ENCODE results near the gene NTN4. TPM values are rescaled to one million over a fixed set of nuclear protein-coding genes. Genes with fewer than 3 reads are reported as not detected.

NTN4 gene
- total and polyA plus RNA-seq, 4 donors = 3.2 to 30.5 (median 15.0) TPM

GRCh38 chr12:95672166-95672565 is 118.4 kb downstream of the NTN4 start:
- Histone ChIP-seq H3K27me3 (ENCODE audit: control insufficient read depth in 4 of 4, insufficient read depth in 4 of 4, low read length in 3 of 4) (no peaks in the 10 kb centered on the region), H3K9ac (ENCODE audit: low read depth in 1 of 2, low read length in 2 of 2) (no peak overlapping the region), H3K9me3 (ENCODE audit: control insufficient read depth in 4 of 4, low read length in 3 of 4) (no peaks in the 10 kb centered on the region), H3K27ac (ENCODE audit: low read depth in 1 of 2, low read length in 2 of 2) (no peak overlapping the region), H3K4me1 (ENCODE audit: control insufficient read depth in 4 of 4, insufficient read depth in 4 of 4, low read length in 3 of 4) (no peaks in the 10 kb centered on the region), H3K4me3 (ENCODE audit: low read depth in 1 of 3, low read length in 3 of 3) (no peak overlapping the region), H3K36me3 (ENCODE audit: control insufficient read depth in 4 of 4, insufficient read depth in 3 of 4, low read depth in 1 of 4, low read length in 3 of 4) (no peaks in the 10 kb centered on the region)
- DNase-seq (ENCODE audit: low spot score) = no peak
- 96% methylated on average over 21 of the region's 21 CpGs for WGBS
- TF ChIP-seq HNF4A (conservative IDR thresholded peaks at IDR 0.05) (no peak), JUND (IDR thresholded peaks at IDR 0.05) (no peak), EGR1 (IDR thresholded peaks at IDR 0.05; ENCODE audit: low read depth in 2 of 2) (no peak), GABPA (IDR thresholded peaks at IDR 0.05 in 1 of 2, conservative IDR thresholded peaks at IDR 0.05 in 1 of 2) (no peak)

GRCh38 chr12:95671265-95671664 is 119.3 kb downstream of the NTN4 start:
- no peak for DNase-seq (ENCODE audit: low spot score)
- H3K4me1 ChIP-seq (ENCODE audit: control insufficient read depth in 4 of 4, insufficient read depth in 4 of 4, low read length in 3 of 4) = no peaks in the 10 kb centered on the region
- no peak overlapping the region for H3K27ac ChIP-seq (ENCODE audit: low read depth in 1 of 2, low read length in 2 of 2)
- no peaks in the 10 kb centered on the region for H3K36me3 ChIP-seq (ENCODE audit: control insufficient read depth in 4 of 4, insufficient read depth in 3 of 4, low read depth in 1 of 4, low read length in 3 of 4)
- H3K4me3 ChIP-seq (ENCODE audit: low read depth in 1 of 3, low read length in 3 of 3) = no peak overlapping the region
- H3K9ac ChIP-seq (ENCODE audit: low read depth in 1 of 2, low read length in 2 of 2) = no peak overlapping the region
- no peaks in the 10 kb centered on the region for H3K9me3 ChIP-seq (ENCODE audit: control insufficient read depth in 4 of 4, low read length in 3 of 4)
- H3K27me3 ChIP-seq (ENCODE audit: control insufficient read depth in 4 of 4, insufficient read depth in 4 of 4, low read length in 3 of 4) = no peaks in the 10 kb centered on the region
- TF ChIP-seq SP1 (IDR thresholded peaks at IDR 0.05) (no peak), NR2F2 (IDR thresholded peaks at IDR 0.05) (no peak), RAD21 (IDR thresholded peaks at IDR 0.05) (no peak), JUND (IDR thresholded peaks at IDR 0.05) (no peak), ZBTB33 (IDR thresholded peaks at IDR 0.05) (no peak), HNF4G (IDR thresholded peaks at IDR 0.05) (no peak), FOXA2 (IDR thresholded peaks at IDR 0.05) (no peak), GABPA (IDR thresholded peaks at IDR 0.05 in 1 of 2, conservative IDR thresholded peaks at IDR 0.05 in 1 of 2) (no peak), FOXA1 (IDR thresholded peaks at IDR 0.05) (no peak), EGR1 (IDR thresholded peaks at IDR 0.05; ENCODE audit: low read depth in 2 of 2) (no peak), HNF4A (conservative IDR thresholded peaks at IDR 0.05) (no peak), RXRA (IDR thresholded peaks at IDR 0.05) (no peak), YY1 (IDR thresholded peaks at IDR 0.05) (no peak), TAF1 (conservative IDR thresholded peaks at IDR 0.05) (no peak)
- TF ChIP-seq, protein P1, sequence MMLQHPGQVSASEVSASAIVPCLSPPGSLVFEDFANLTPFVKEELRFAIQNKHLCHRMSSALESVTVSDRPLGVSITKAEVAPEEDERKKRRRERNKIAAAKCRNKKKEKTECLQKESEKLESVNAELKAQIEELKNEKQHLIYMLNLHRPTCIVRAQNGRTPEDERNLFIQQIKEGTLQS (IDR thresholded peaks at IDR 0.05) = no peak
- TF ChIP-seq, protein P2, sequence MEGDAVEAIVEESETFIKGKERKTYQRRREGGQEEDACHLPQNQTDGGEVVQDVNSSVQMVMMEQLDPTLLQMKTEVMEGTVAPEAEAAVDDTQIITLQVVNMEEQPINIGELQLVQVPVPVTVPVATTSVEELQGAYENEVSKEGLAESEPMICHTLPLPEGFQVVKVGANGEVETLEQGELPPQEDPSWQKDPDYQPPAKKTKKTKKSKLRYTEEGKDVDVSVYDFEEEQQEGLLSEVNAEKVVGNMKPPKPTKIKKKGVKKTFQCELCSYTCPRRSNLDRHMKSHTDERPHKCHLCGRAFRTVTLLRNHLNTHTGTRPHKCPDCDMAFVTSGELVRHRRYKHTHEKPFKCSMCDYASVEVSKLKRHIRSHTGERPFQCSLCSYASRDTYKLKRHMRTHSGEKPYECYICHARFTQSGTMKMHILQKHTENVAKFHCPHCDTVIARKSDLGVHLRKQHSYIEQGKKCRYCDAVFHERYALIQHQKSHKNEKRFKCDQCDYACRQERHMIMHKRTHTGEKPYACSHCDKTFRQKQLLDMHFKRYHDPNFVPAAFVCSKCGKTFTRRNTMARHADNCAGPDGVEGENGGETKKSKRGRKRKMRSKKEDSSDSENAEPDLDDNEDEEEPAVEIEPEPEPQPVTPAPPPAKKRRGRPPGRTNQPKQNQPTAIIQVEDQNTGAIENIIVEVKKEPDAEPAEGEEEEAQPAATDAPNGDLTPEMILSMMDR (IDR thresholded peaks at IDR 0.05; ENCODE audit: low read depth, low read length, missing input control) = no peak
- TF ChIP-seq, protein P3, sequence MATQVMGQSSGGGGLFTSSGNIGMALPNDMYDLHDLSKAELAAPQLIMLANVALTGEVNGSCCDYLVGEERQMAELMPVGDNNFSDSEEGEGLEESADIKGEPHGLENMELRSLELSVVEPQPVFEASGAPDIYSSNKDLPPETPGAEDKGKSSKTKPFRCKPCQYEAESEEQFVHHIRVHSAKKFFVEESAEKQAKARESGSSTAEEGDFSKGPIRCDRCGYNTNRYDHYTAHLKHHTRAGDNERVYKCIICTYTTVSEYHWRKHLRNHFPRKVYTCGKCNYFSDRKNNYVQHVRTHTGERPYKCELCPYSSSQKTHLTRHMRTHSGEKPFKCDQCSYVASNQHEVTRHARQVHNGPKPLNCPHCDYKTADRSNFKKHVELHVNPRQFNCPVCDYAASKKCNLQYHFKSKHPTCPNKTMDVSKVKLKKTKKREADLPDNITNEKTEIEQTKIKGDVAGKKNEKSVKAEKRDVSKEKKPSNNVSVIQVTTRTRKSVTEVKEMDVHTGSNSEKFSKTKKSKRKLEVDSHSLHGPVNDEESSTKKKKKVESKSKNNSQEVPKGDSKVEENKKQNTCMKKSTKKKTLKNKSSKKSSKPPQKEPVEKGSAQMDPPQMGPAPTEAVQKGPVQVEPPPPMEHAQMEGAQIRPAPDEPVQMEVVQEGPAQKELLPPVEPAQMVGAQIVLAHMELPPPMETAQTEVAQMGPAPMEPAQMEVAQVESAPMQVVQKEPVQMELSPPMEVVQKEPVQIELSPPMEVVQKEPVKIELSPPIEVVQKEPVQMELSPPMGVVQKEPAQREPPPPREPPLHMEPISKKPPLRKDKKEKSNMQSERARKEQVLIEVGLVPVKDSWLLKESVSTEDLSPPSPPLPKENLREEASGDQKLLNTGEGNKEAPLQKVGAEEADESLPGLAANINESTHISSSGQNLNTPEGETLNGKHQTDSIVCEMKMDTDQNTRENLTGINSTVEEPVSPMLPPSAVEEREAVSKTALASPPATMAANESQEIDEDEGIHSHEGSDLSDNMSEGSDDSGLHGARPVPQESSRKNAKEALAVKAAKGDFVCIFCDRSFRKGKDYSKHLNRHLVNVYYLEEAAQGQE (IDR thresholded peaks at IDR 0.05) = no peak
- TF ChIP-seq, protein P4, sequence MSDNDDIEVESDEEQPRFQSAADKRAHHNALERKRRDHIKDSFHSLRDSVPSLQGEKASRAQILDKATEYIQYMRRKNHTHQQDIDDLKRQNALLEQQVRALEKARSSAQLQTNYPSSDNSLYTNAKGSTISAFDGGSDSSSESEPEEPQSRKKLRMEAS (IDR thresholded peaks at IDR 0.05) = no peak
- WGBS = 92% methylated on average over 6 of the region's 6 CpGs

All from liver (tissue), 9 donors.